Astrocyte of the spinal cord (primary cell): ENCODE results near the gene ROR1.

ENCODE experiments used
- DNase-seq: peaks from one replicate; pipeline ENCODE4 v3.0.0; 2011; ENCODE audit warnings: low read depth, low spot score
- H3K4me3 ChIP-seq: 2 replicates; pipeline ENCODE4 v1.5.1; 2011; ENCODE audit warnings: low read depth, mild to moderate bottlenecking, low read length, moderate library complexity
- in situ Hi-C: cut with HindIII; loops from 2 replicates; pipeline ENCODE4 v1.10.0; 2017; ENCODE audit warnings: low sequenced_read_pairs
- TF ChIP-seq, protein P1 (sequence below): IDR thresholded peaks from 2 replicates; pipeline ENCODE4 v1.5.1; 2012; ENCODE audit warnings: low read depth, mild to moderate bottlenecking, low read length, inconsistent platforms

Gene ROR1

DNA sequence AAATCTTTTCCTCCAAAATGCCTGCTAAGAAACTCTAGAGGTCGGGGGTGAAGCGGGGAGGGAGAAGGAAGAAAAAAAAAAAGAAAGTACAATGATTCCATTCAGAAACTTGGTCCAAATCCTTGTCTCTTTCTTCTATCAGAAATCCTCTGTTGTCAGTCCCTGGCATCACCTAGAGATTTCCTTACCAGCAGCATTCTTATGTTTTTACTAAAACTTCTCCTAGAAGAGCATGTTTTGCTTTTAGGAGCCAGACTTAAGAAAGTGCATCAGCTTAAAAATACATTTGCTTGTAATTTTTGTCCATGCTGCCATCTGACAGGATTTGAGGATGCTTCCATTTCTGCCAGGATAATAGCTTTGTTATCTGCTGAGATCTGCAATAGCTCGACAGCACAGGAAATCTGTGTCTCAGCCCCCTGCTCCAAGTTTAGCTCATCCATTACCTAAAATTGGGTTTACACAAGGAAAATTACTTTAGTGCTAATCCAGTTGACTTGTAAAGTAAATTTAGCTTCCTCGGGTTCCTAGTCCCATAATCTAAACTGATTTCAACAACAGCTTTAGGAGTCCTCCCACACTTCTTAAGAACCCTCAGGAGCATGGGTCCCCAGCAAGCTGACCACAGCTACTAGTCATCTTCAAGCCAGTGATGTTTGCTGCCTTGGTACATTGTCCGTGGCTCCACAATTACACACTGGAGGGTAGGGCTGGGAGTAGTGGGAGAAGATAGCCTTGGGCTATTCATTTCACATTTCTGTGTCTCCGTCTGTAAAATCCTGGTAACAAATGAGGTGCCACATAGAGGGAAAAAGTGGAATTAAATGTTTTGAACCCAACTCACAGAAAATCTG is 337.3 kb downstream of the ROR1 start:
- no peak overlapping the region for H3K4me3 ChIP-seq
- in situ Hi-C loops = no loop called here
- TF ChIP-seq, protein P1, sequence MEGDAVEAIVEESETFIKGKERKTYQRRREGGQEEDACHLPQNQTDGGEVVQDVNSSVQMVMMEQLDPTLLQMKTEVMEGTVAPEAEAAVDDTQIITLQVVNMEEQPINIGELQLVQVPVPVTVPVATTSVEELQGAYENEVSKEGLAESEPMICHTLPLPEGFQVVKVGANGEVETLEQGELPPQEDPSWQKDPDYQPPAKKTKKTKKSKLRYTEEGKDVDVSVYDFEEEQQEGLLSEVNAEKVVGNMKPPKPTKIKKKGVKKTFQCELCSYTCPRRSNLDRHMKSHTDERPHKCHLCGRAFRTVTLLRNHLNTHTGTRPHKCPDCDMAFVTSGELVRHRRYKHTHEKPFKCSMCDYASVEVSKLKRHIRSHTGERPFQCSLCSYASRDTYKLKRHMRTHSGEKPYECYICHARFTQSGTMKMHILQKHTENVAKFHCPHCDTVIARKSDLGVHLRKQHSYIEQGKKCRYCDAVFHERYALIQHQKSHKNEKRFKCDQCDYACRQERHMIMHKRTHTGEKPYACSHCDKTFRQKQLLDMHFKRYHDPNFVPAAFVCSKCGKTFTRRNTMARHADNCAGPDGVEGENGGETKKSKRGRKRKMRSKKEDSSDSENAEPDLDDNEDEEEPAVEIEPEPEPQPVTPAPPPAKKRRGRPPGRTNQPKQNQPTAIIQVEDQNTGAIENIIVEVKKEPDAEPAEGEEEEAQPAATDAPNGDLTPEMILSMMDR = no peak
- DNase-seq = no peak

DNA sequence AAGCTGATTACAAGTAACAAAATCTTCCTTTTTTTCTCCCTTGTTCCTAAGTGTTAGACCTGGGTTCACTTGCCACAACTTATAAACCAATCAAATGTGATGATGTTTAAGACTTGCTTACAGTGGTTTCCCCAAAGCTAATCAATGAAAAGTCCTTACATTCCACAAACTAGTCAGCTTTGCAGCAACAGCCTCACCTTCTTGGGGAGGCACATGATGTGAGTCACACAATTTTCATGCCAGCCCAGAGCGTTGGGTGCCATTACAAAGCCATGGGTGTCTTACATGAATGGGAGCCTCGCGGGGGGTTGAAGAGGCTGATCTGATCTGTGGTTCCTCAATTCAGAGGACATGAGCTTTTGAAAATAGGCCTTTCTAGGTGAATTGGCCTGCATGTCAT is 338.0 kb downstream of the ROR1 start:
- no peak overlapping the region for H3K4me3 ChIP-seq
- TF ChIP-seq, protein P1 = no peak
- in situ Hi-C loops = no loop called here
- no peak for DNase-seq

DNA sequence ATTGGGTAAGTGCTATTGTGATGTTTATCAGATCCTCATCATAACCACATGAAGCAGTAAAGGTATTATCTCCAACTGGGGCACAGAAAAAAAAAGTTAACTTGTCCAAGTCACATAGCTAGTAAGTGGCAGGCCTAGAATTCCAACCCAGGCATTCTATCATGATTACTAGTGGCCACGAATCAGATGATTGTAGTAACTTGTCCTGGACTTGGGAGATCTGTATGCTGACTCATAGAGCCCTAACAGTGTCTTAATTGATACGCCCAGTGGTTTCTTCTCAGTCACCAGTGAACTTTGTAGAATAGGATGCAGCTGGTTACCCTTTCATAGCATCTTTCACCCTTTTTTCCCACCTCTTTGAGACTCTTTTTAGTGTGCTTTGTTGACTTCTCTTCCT is 338.5 kb downstream of the ROR1 start:
- DNase-seq = peak; percentile 74
- H3K4me3 ChIP-seq = no peak overlapping the region
- TF ChIP-seq, protein P1 = no peak
- in situ Hi-C loops = no loop called here

DNA sequence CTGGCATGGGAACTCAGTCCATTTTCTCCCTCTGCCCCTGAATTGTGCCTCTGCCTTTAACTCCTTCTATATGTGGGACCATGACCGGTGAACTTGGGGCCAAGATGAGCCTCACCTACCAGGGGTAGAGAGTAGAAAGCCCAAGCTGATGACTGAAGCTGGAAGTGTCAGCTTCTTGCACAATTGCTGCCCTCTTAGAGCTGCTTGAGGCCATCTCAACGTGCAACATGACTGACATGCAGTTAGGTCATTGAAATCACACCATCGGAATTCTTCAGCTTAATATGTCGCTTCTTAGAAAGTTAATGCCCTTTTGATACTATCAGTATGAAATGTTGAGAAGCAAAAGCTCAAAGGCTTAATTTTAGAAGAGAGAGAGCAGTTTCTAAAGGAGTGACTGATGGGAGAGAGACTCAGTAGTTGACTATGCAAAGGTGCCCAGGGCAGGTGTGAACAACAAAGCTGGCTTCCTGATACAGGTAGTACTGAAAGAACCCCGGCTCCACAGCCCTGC is 340.3 kb downstream of the ROR1 start:
- in situ Hi-C loops = no loop called here

DNA sequence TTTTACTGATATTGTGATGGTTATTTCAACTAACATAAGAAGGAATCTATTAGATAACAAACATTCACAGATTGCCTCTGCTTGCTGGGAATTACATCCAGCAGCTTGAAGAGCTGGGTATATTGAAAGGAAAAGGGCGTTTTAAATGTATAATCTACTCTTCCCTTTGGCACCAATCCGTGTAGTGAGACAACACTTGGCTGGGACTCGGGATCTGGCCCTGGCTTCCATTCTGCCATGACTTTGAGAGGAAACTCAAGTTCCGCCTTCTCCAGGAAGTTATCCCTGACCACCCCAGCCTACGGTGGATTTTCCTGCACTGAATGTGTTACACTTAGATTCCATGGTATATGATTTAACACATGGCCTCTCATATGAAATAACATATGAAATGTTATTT is 342.7 kb downstream of the ROR1 start:
- H3K4me3 ChIP-seq = no peak overlapping the region
- no peak for DNase-seq
- TF ChIP-seq, protein P1 = no peak
- in situ Hi-C loops = no loop called here

More for the DNA sequence above, 340.3 kb downstream of the ROR1 start:
- no peak overlapping the region for H3K4me3 ChIP-seq
- DNase-seq = no peak
- TF ChIP-seq, protein P1 = no peak

DNA sequence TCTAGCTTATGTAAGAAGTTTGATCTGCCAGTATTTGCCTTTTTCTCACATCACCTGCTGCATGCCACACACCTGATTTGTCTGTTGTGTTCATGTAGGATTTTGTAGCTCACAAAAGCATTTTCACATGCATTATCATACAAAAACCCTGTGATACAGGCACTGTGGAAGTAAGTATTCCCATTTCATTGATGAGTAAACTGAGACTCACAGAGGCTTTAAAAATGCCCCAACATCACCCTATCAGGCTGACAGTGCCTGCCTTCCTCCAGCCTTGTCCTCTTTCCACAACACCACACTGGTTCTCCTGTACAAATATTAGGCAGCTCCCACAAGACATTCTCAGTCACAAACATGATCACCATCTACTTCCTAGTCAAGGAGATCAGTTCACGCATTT is 343.7 kb downstream of the ROR1 start:
- in situ Hi-C loops = no loop called here
- H3K4me3 ChIP-seq = no peak overlapping the region
- no peak for DNase-seq
- TF ChIP-seq, protein P1 = no peak
